NCI-H82 treated with DMSO at 0.1 percent for 48 hours (cell line): ENCODE results near the gene PPP4R3A.
"Not testable (repeated sequence)": the region's sequence is repeated elsewhere in the genome, so short reads cannot be mapped to it uniquely, and the experiment has no call there.

ENCODE experiments used
- DNase-seq: peaks from one replicate; lab custom pipeline; 2025; ENCODE audit not compliant: unreplicated experiment; lab: John Stamatoyannopoulos, UW

The PPP4R3A gene

GRCh38 chr14:91410771-91411536 is 99.2 kb downstream of the PPP4R3A start:
- DNase-seq = no peak

GRCh38 chr14:91409928-91410718 is 100.0 kb downstream of the PPP4R3A start:
- no peak for DNase-seq

GRCh38 chr14:91409240-91409639 is 100.9 kb downstream of the PPP4R3A start:
- DNase-seq = not testable (repeated sequence)
